ENCODE data around the gene HASPIN.
"Not testable (repeated sequence)": the region's sequence is repeated elsewhere in the genome, so short reads cannot be mapped to it uniquely, and the experiment has no call there.

The HASPIN gene

GRCh38 chr17:3697103-3697476, 26.6 kb upstream of the HASPIN start:
- no peak for DNase-seq

- no peak for DNase-seq
Observed at GRCh38 chr17:3698139-3698538, 25.6 kb upstream of the HASPIN start.

GRCh38 chr17:3699951-3700350, 23.8 kb upstream of the HASPIN start:
- no peak for DNase-seq

- DNase-seq: not testable (repeated sequence)
Observed at GRCh38 chr17:3702041-3702539, 21.6 kb upstream of the HASPIN start.

- no peak for DNase-seq
Observed at GRCh38 chr17:3704931-3705717, 18.6 kb upstream of the HASPIN start.

- DNase-seq: not testable (repeated sequence)
Observed at GRCh38 chr17:3705718-3705984, 18.1 kb upstream of the HASPIN start.

- no peak for DNase-seq
Observed at GRCh38 chr17:3708366-3708765, 15.3 kb upstream of the HASPIN start.

GRCh38 chr17:3710951-3711383, 12.7 kb upstream of the HASPIN start:
- DNase-seq: peak in 3 of 4 experiments; percentile 31 to 32 (median 31)

GRCh38 chr17:3712811-3713463, 10.8 kb upstream of the HASPIN start:
- no peak for DNase-seq

GRCh38 chr17:3715296-3715695, 8.4 kb upstream of the HASPIN start:
- no peak for DNase-seq

- no peak for DNase-seq
Observed at GRCh38 chr17:3718201-3718600, 5.5 kb upstream of the HASPIN start.

GRCh38 chr17:3719265-3719664, 4.4 kb upstream of the HASPIN start:
- DNase-seq: no peak

GRCh38 chr17:3722716-3723115, 987 bp upstream of the HASPIN start:
- DNase-seq: no peak

GRCh38 chr17:3723188-3723555, 531 bp upstream of the HASPIN start:
- no peak for DNase-seq

- no peak for DNase-seq
Observed at GRCh38 chr17:3724378-3725077, 825 bp downstream of the HASPIN start.

- no peak for DNase-seq
Observed at GRCh38 chr17:3727041-3727440, 3.3 kb downstream of the HASPIN start.

GRCh38 chr17:3728099-3728498, 4.4 kb downstream of the HASPIN start:
- DNase-seq: not testable (repeated sequence)

GRCh38 chr17:3729881-3730280, 6.2 kb downstream of the HASPIN start:
- no peak for DNase-seq

GRCh38 chr17:3730881-3731429, 7.3 kb downstream of the HASPIN start:
- no peak for DNase-seq

- DNase-seq: no peak
Observed at GRCh38 chr17:3732210-3732621, 8.5 kb downstream of the HASPIN start.

- not testable (repeated sequence) for DNase-seq
Observed at GRCh38 chr17:3734911-3735276, 11.2 kb downstream of the HASPIN start.

- DNase-seq: no peak
Observed at GRCh38 chr17:3735515-3735914, 11.8 kb downstream of the HASPIN start.

- peak; percentile 37 to 43 (median 39) for DNase-seq
Observed at GRCh38 chr17:3738562-3739295, 15.0 kb downstream of the HASPIN start.
